ENCODE data around the gene CYP1A2.

DNA sequence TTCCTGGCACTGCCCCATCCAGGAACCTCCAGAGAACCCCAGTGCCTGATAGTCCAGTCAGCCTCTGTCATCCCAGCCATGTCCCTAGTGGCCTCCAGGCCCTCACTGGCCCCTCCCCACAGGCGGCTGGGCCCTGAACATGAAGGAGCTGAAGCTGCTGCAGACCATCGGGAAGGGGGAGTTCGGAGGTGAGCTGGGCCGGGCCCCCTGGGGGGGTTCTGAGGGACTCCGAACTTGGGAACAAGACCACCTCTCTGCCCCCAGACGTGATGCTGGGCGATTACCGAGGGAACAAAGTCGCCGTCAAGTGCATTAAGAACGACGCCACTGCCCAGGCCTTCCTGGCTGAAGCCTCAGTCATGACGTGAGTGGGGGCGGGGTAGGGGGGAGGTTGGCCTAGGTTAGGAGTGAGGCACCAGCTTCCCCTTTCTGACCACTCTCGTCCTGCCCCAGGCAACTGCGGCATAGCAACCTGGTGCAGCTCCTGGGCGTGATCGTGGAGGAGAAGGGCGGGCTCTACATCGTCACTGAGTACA lies 52.0 kb downstream of the CYP1A2 start:
- TF ChIP-seq, protein P1, sequence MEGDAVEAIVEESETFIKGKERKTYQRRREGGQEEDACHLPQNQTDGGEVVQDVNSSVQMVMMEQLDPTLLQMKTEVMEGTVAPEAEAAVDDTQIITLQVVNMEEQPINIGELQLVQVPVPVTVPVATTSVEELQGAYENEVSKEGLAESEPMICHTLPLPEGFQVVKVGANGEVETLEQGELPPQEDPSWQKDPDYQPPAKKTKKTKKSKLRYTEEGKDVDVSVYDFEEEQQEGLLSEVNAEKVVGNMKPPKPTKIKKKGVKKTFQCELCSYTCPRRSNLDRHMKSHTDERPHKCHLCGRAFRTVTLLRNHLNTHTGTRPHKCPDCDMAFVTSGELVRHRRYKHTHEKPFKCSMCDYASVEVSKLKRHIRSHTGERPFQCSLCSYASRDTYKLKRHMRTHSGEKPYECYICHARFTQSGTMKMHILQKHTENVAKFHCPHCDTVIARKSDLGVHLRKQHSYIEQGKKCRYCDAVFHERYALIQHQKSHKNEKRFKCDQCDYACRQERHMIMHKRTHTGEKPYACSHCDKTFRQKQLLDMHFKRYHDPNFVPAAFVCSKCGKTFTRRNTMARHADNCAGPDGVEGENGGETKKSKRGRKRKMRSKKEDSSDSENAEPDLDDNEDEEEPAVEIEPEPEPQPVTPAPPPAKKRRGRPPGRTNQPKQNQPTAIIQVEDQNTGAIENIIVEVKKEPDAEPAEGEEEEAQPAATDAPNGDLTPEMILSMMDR (IDR thresholded peaks at IDR 0.05), result no peak
- no peak for TF ChIP-seq EZH2 (IDR thresholded peaks at IDR 0.05; ENCODE audit: borderline replicate concordance, insufficient read depth, low read depth, low read length, poor library complexity, severe bottlenecking)
